ENCODE results near the gene DET1. TPM values are rescaled to one million over a fixed set of nuclear protein-coding genes. Genes with fewer than 3 reads are reported as not detected.
"Not testable (repeated sequence)": the region's sequence is repeated elsewhere in the genome, so short reads cannot be mapped to it uniquely, and the experiment has no call there.

The DET1 gene
- total and polyA plus RNA-seq, 4 donors = 8.1 to 10.2 (median 9.2) TPM

- H3K4me3 ChIP-seq (ENCODE audit: low read depth, low read length) = no peak overlapping the region
- 71% methylated on average over 5 of the region's 7 CpGs for WGBS (ENCODE audit: insufficient coverage)
- H3K27ac ChIP-seq (ENCODE audit: low read depth, low read length) = no peak overlapping the region
- no peaks in the 10 kb centered on the region for H3K36me3 ChIP-seq (ENCODE audit: control insufficient read depth, insufficient read depth, low read length)
- H3K27me3 ChIP-seq (ENCODE audit: control insufficient read depth, insufficient read depth, low read length) = no peaks in the 10 kb centered on the region
- no peak for DNase-seq (ENCODE audit: low read depth in 4 of 6, low spot score in 6 of 6)
- H3K4me1 ChIP-seq (ENCODE audit: control insufficient read depth, insufficient read depth, low read length) = peaks cover 14% of the 10 kb centered on the region
- no peaks in the 10 kb centered on the region for H3K9me3 ChIP-seq (ENCODE audit: control insufficient read depth, insufficient read depth, low read length)
Observed at GRCh38 chr15:88571153-88571851, 24.8 kb upstream of the DET1 start.

GRCh38 chr15:88568589-88568988 lies 22.1 kb upstream of the DET1 start:
- DNase-seq (ENCODE audit: low read depth in 4 of 6, low spot score in 6 of 6) = no peak
- H3K4me3 ChIP-seq (ENCODE audit: low read depth, low read length) = no peak overlapping the region
- no peaks in the 10 kb centered on the region for H3K27me3 ChIP-seq (ENCODE audit: control insufficient read depth, insufficient read depth, low read length)
- H3K27ac ChIP-seq (ENCODE audit: low read depth, low read length) = no peak overlapping the region
- WGBS (ENCODE audit: insufficient coverage) = 84% methylated on average over 3 of the region's 6 CpGs
- H3K4me1 ChIP-seq (ENCODE audit: control insufficient read depth, insufficient read depth, low read length) = peaks cover 6% of the 10 kb centered on the region
- H3K9me3 ChIP-seq (ENCODE audit: control insufficient read depth, insufficient read depth, low read length) = no peaks in the 10 kb centered on the region
- H3K36me3 ChIP-seq (ENCODE audit: control insufficient read depth, insufficient read depth, low read length) = no peaks in the 10 kb centered on the region

GRCh38 chr15:88564741-88565140 lies 18.3 kb upstream of the DET1 start:
- H3K4me3 ChIP-seq (ENCODE audit: low read depth, low read length) = no peak overlapping the region
- H3K27me3 ChIP-seq (ENCODE audit: control insufficient read depth, insufficient read depth, low read length) = no peaks in the 10 kb centered on the region
- H3K36me3 ChIP-seq (ENCODE audit: control insufficient read depth, insufficient read depth, low read length) = no peaks in the 10 kb centered on the region
- no peak for DNase-seq (ENCODE audit: low read depth in 4 of 6, low spot score in 6 of 6)
- H3K9me3 ChIP-seq (ENCODE audit: control insufficient read depth, insufficient read depth, low read length) = no peaks in the 10 kb centered on the region
- no peak overlapping the region for H3K27ac ChIP-seq (ENCODE audit: low read depth, low read length)
- WGBS (ENCODE audit: insufficient coverage) = 96% methylated on average over 3 of the region's 3 CpGs
- no peaks in the 10 kb centered on the region for H3K4me1 ChIP-seq (ENCODE audit: control insufficient read depth, insufficient read depth, low read length)

- Histone ChIP-seq H3K4me1 (ENCODE audit: control insufficient read depth, insufficient read depth, low read length) (no peaks in the 10 kb centered on the region), H3K9me3 (ENCODE audit: control insufficient read depth, insufficient read depth, low read length) (no peaks in the 10 kb centered on the region), H3K27ac (ENCODE audit: low read depth, low read length) (no peak overlapping the region), H3K4me3 (ENCODE audit: low read depth, low read length) (no peak overlapping the region), H3K36me3 (ENCODE audit: control insufficient read depth, insufficient read depth, low read length) (no peaks in the 10 kb centered on the region), H3K27me3 (ENCODE audit: control insufficient read depth, insufficient read depth, low read length) (no peaks in the 10 kb centered on the region)
- WGBS (ENCODE audit: insufficient coverage) = 89% methylated on average over 4 of the region's 5 CpGs
- DNase-seq (ENCODE audit: low read depth in 4 of 6, low spot score in 6 of 6) = no peak
Observed at GRCh38 chr15:88563638-88564037, 17.2 kb upstream of the DET1 start.

GRCh38 chr15:88559565-88559964 lies 13.1 kb upstream of the DET1 start:
- not testable (repeated sequence) for H3K27me3 ChIP-seq (ENCODE audit: control insufficient read depth, insufficient read depth, low read length); DNase-seq (ENCODE audit: low read depth in 4 of 6, low spot score in 6 of 6)
- 88% methylated on average over 9 of the region's 9 CpGs for WGBS (ENCODE audit: insufficient coverage)

GRCh38 chr15:88558026-88558425 lies 11.5 kb upstream of the DET1 start:
- H3K9me3 ChIP-seq (ENCODE audit: control insufficient read depth, insufficient read depth, low read length); H3K36me3 ChIP-seq (ENCODE audit: control insufficient read depth, insufficient read depth, low read length); H3K27me3 ChIP-seq (ENCODE audit: control insufficient read depth, insufficient read depth, low read length); H3K4me3 ChIP-seq (ENCODE audit: low read depth, low read length); H3K4me1 ChIP-seq (ENCODE audit: control insufficient read depth, insufficient read depth, low read length); DNase-seq (ENCODE audit: low read depth in 4 of 6, low spot score in 6 of 6); H3K27ac ChIP-seq (ENCODE audit: low read depth, low read length): not testable (repeated sequence)
- no CpG with 5 or more reads among the region's 1 CpG for WGBS (ENCODE audit: insufficient coverage)

More at GRCh38 chr15:88559565-88559964, 13.1 kb upstream of the DET1 start:
- not testable (repeated sequence) for H3K27ac ChIP-seq (ENCODE audit: low read depth, low read length); H3K9me3 ChIP-seq (ENCODE audit: control insufficient read depth, insufficient read depth, low read length); H3K36me3 ChIP-seq (ENCODE audit: control insufficient read depth, insufficient read depth, low read length); H3K4me3 ChIP-seq (ENCODE audit: low read depth, low read length); H3K4me1 ChIP-seq (ENCODE audit: control insufficient read depth, insufficient read depth, low read length)

GRCh38 chr15:88548009-88548408 lies 1.5 kb upstream of the DET1 start:
- not testable (repeated sequence) for H3K27ac ChIP-seq (ENCODE audit: low read depth, low read length); H3K4me3 ChIP-seq (ENCODE audit: low read depth, low read length); H3K27me3 ChIP-seq (ENCODE audit: control insufficient read depth, insufficient read depth, low read length); H3K4me1 ChIP-seq (ENCODE audit: control insufficient read depth, insufficient read depth, low read length); H3K36me3 ChIP-seq (ENCODE audit: control insufficient read depth, insufficient read depth, low read length); H3K9me3 ChIP-seq (ENCODE audit: control insufficient read depth, insufficient read depth, low read length); DNase-seq (ENCODE audit: low read depth in 4 of 6, low spot score in 6 of 6)
- 82% methylated on average over 1 of the region's 1 CpG for WGBS (ENCODE audit: insufficient coverage)

GRCh38 chr15:88545578-88546247 lies 768 bp downstream of the DET1 start:
- H3K36me3 ChIP-seq (ENCODE audit: control insufficient read depth, insufficient read depth, low read length); H3K27me3 ChIP-seq (ENCODE audit: control insufficient read depth, insufficient read depth, low read length); H3K9me3 ChIP-seq (ENCODE audit: control insufficient read depth, insufficient read depth, low read length); H3K4me1 ChIP-seq (ENCODE audit: control insufficient read depth, insufficient read depth, low read length); DNase-seq (ENCODE audit: low read depth in 4 of 6, low spot score in 6 of 6): not testable (repeated sequence)
- WGBS (ENCODE audit: insufficient coverage) = 1% methylated on average over 7 of the region's 8 CpGs
- Histone ChIP-seq H3K27ac (ENCODE audit: low read depth, low read length) (peak overlapping the region; percentile 78), H3K4me3 (ENCODE audit: low read depth, low read length) (peak overlapping the region; percentile 64)

- no peak overlapping the region for H3K4me3 ChIP-seq (ENCODE audit: low read depth, low read length)
- H3K27ac ChIP-seq (ENCODE audit: low read depth, low read length) = no peak overlapping the region
- no peaks in the 10 kb centered on the region for H3K4me1 ChIP-seq (ENCODE audit: control insufficient read depth, insufficient read depth, low read length)
- no peaks in the 10 kb centered on the region for H3K36me3 ChIP-seq (ENCODE audit: control insufficient read depth, insufficient read depth, low read length)
- 89% methylated on average over 12 of the region's 13 CpGs for WGBS (ENCODE audit: insufficient coverage)
- no peaks in the 10 kb centered on the region for H3K9me3 ChIP-seq (ENCODE audit: control insufficient read depth, insufficient read depth, low read length)
- H3K27me3 ChIP-seq (ENCODE audit: control insufficient read depth, insufficient read depth, low read length) = no peaks in the 10 kb centered on the region
- peak in 1 of 6 donors; percentile 22 for DNase-seq (ENCODE audit: low read depth in 4 of 6, low spot score in 6 of 6)
Observed at GRCh38 chr15:88543065-88543776, 3.3 kb downstream of the DET1 start.

Data from spinal cord (tissue), 10 donors.